ENCODE measurements around the gene IRF2BP2.

Gene IRF2BP2

GRCh38 chr1:234554698-234555311, 55.2 kb downstream of the IRF2BP2 start:
- H3K4me3 ChIP-seq (ENCODE audit: low read depth, low read length), result no peak overlapping the region
- TF ChIP-seq CTCF (IDR thresholded peaks at IDR 0.05; ENCODE audit: borderline replicate concordance, insufficient read depth, low read depth, low read length), result no peak
